ENCODE results near the gene GRIK2.

DNA sequence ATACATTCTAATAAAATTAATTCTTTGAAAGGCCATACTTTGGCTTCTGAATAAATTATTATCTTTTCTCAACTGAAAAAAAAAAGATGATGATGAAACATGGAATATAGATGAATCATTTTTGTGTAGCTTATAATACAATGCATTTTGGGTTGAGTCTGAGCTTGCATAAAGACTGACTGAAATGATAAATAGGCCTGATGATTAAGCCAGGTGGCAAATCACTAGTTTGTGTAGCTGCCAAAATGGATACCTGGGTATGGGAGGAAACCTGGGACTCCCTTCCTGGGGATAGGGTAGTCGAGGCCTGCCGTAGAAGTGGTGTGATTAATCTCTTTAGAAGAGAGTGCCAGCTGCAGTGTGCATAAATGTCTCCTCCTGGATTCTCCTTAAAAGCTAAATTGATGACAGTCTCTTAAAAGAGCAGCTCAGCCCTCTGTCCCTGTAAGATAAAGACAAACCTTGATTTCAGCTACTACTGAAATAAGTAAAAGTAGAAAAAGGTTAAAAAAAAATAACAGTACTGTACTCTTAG lies 275.1 kb downstream of the GRIK2 start:
- no peak for TF ChIP-seq POLR2A (IDR thresholded peaks at IDR 0.05)
- TF ChIP-seq, protein P1, sequence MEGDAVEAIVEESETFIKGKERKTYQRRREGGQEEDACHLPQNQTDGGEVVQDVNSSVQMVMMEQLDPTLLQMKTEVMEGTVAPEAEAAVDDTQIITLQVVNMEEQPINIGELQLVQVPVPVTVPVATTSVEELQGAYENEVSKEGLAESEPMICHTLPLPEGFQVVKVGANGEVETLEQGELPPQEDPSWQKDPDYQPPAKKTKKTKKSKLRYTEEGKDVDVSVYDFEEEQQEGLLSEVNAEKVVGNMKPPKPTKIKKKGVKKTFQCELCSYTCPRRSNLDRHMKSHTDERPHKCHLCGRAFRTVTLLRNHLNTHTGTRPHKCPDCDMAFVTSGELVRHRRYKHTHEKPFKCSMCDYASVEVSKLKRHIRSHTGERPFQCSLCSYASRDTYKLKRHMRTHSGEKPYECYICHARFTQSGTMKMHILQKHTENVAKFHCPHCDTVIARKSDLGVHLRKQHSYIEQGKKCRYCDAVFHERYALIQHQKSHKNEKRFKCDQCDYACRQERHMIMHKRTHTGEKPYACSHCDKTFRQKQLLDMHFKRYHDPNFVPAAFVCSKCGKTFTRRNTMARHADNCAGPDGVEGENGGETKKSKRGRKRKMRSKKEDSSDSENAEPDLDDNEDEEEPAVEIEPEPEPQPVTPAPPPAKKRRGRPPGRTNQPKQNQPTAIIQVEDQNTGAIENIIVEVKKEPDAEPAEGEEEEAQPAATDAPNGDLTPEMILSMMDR (IDR thresholded peaks at IDR 0.05) = no peak

Data from adrenal gland (tissue), 5 donors.